Heart left ventricle (tissue), 16 donors: Measurements from ENCODE around the gene SH3BGRL3. TPM values are rescaled to one million over a fixed set of nuclear protein-coding genes. Genes with fewer than 3 reads are reported as not detected.
A peak's percentile ranks its signal among the peaks of the same experiment; 100 is the strongest.
"Not testable (repeated sequence)": the region's sequence is repeated elsewhere in the genome, so short reads cannot be mapped to it uniquely, and the experiment has no call there.

Source experiments
- ATAC-seq, 4 donors: fragments of 200-7000 bp; cut with Tn5 transposase; one replicate each; pipeline ENCODE4 v1.9.1; 2020 to 2022; ENCODE audit warnings: moderate library complexity in 4 of 4, mild to moderate bottlenecking in 3 of 4, moderate number of reproducible peaks in 1 of 4
- DNase-seq, 5 donors: peaks; one replicate each; pipeline ENCODE4 v3.0.0-alpha.2; 2020
- H3K27ac ChIP-seq, 12 donors: fragments of 200-600 bp; sonication (generic) in 4 of 12; one replicate each; pipeline versions ENCODE4 v1.5.0 to v1.8.0; 2016 to 2022; ENCODE audit warnings: mild to moderate bottlenecking in 2 of 12
- H3K27me3 ChIP-seq, 9 donors: fragments of 200-600 bp; sonication (generic) in 2 of 9; one replicate each; pipeline versions ENCODE4 v1.5.1 to v1.8.0; 2016 to 2022; ENCODE audit warnings: mild to moderate bottlenecking in 3 of 9
- H3K36me3 ChIP-seq, 9 donors: fragments of 200-600 bp; sonication (generic) in 2 of 9; one replicate each; pipeline versions ENCODE4 v1.5.0 to v1.8.0; 2018 to 2022; ENCODE audit warnings: mild to moderate bottlenecking in 2 of 9
- H3K4me1 ChIP-seq, 12 donors: fragments of 200-600 bp; sonication (generic) in 4 of 12; one replicate each; pipeline versions ENCODE4 v1.5.0 to v1.8.0; 2016 to 2022; ENCODE audit warnings: mild to moderate bottlenecking in 3 of 12
- H3K4me3 ChIP-seq, 12 donors: fragments of 200-600 bp; sonication (generic) in 4 of 12; one replicate each; pipeline versions ENCODE4 v1.5.0 to v1.8.0; 2017 to 2022; ENCODE audit warnings: mild to moderate bottlenecking in 9 of 12, moderate library complexity in 4 of 12
- H3K9me3 ChIP-seq, 12 donors: fragments of 200-600 bp; sonication (generic) in 4 of 12; one replicate each; pipeline versions ENCODE4 v1.5.0 to v1.8.0; 2016 to 2022; ENCODE audit warnings: mild to moderate bottlenecking in 1 of 12
- CTCF ChIP-seq, 12 donors: fragments of 200-600 bp; sonication (generic) in 4 of 12; IDR thresholded peaks; one replicate each; pipeline versions ENCODE4 v1.5.0 to v1.8.0; 2018 to 2022; ENCODE audit warnings: antibody characterized with exemption in 12 of 12, mild to moderate bottlenecking in 5 of 12
- POLR2A ChIP-seq, 2 donors: fragments of 450-650 bp; IDR thresholded peaks; one replicate each; pipeline ENCODE4 v1.6.1; 2017; ENCODE audit warnings: antibody characterized with exemption in 2 of 2, mild to moderate bottlenecking in 2 of 2, moderate library complexity in 2 of 2
- whole genome bisulfite sequencing, 4 donors: extraction: QIAGEN DNeasy Blood & Tissue Kit in 2 of 4; methylation state at CpG; one replicate each; pipeline versions ENCODE4 v1.1.5 to v1.1.7; 2013 to 2018; 5-methylcytosine and 5-hydroxymethylcytosine counted together
- intact Hi-C, 10 donors: fragments of 100-400 bp; cut with DNase I; formaldehyde crosslinking; loops; one replicate each; pipeline versions ENCODE4 v1.11.1 to v1.14.2; 2022
- polyA plus RNA-seq, 2 donors: library from polyadenylated mRNA; stranded (reverse); fragments of 200-250 nt; gene quantifications; one replicate each; pipeline ENCODE4 v1.2.3, GENCODE V29; 2013
- total RNA-seq, 9 donors: library from RNA; depleted of rRNA in 2 of 9; stranded (reverse); fragments of >200 nt in 2 of 9; fragmentation: NEBNext Ultra II Directional in 3 of 9; extraction: Animal tissue kit (Norgen Biotek cat#: 25700) in 3 of 9; gene quantifications; one replicate each; pipeline versions ENCODE4 v1.1.0 to v1.2.4, GENCODE V29; 2016 to 2023
- donor health status: ischemic (EF 13 %, LVEDD 7.1; RV severe dilation, severe dysfunction).
- donor health status: healthy with polysubstance abuse.
- donor health status: DM: no; HTN: yes; CAD: no.
- donor health status: DM: no; HTN: no; CAD: no.
- donor health status: ischemic (EF 25% LVEDD 6.9; RV normal size, moderate dysfunction).
- donor health status: ischemic (EF 25% LVEDD 5.7; RV mildly dilated, moderate dysfunction).
- donor health status: healthy.
- donor health status: DM: yes; HTN: yes; CAD: no.
- donor health status: ischemic (EF 35%, LVEDD 5.7; RV mildly dilated, moderate dysfunction).
- donor health status: nonischemic (EF 11% LVEDD 7.7; RV severe dilation, severe dysfunction).
- donor health status: DM: yes; HTN: yes; CAD: no.
- donor health status: PGD.
- donor health status: ischemic (EF 29% LVEDD 5.4; RV normal size, mild dysfunction).
- donor health status: nonischemic (EF 23%, LVEDD 6.1; RV moderate dilation, normal function).

SH3BGRL3 gene
- total and polyA plus RNA-seq, 11 donors: 22.4 to 234 (median 43.8) TPM

- WGBS, 4 donors: 79 to 85% (median 85%) methylated on average over 10 to 11 of the region's 11 CpGs
- H3K4me1 ChIP-seq: peaks cover 2 to 78% (median 23%) of the 10 kb centered on the region in 12 donors
- DNase-seq: no peak
- TF ChIP-seq POLR2A (IDR thresholded peaks at IDR 0.05) (no peak), CTCF (IDR thresholded peaks at IDR 0.05) (no peak)
- intact Hi-C loops: no loop called here
- no peaks in the 10 kb centered on the region for H3K36me3 ChIP-seq
- H3K4me3 ChIP-seq: peak overlapping the region in 1 of 12 donors; percentile 15
- H3K9me3 ChIP-seq: no peaks in the 10 kb centered on the region
- H3K27me3 ChIP-seq: no peaks in the 10 kb centered on the region
- ATAC-seq: peak in 1 of 4 donors; percentile 18
- peak overlapping the region in 9 of 12 donors; percentile 22 to 98 (median 57) for H3K27ac ChIP-seq
Measured at GRCh38 chr1:26290122-26290881, 10.4 kb downstream of the SH3BGRL3 start.

GRCh38 chr1:26290882-26291261, 11.0 kb downstream of the SH3BGRL3 start:
- Histone ChIP-seq H3K4me1 (peaks cover 0 to 73% (median 19%) of the 10 kb centered on the region in 12 donors), H3K36me3 (no peaks in the 10 kb centered on the region), H3K27me3 (no peaks in the 10 kb centered on the region), H3K27ac (peak overlapping the region in 7 of 12 donors; percentile 19 to 98 (median 39)), H3K4me3 (no peak overlapping the region), H3K9me3 (no peaks in the 10 kb centered on the region)
- ATAC-seq (no peak), DNase-seq (peak in 1 of 5 donors; percentile 62)
- WGBS, 4 donors: 77 to 86% (median 79%) methylated on average over 11 of the region's 11 CpGs
- intact Hi-C loops: no loop called here
- TF ChIP-seq POLR2A (IDR thresholded peaks at IDR 0.05) (no peak), CTCF (IDR thresholded peaks at IDR 0.05) (no peak)

DNA sequence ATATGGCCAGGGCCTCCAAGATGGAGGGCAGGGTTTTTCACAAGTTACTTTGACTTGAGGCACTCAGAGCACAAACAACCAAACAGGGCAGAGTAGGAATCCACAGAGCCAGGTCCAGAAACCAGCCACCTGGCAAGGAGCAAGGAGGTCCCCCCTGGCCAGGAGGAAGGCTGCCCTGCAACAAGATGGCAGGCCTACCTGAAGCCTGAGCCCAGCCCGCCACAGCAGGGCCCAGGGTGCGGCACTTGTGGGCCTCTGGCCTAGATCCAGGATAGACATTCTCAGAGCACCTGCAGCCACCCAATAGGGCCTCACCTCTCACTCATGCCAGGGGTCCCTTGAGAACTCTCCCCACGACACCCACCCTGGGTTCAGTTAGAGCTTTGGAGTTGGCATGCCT, 11.5 kb downstream of the SH3BGRL3 start:
- H3K4me1 ChIP-seq: peaks cover 0 to 67% (median 14%) of the 10 kb centered on the region in 12 donors
- WGBS, 4 donors: 92 to 100% (median 94%) methylated on average over 3 of the region's 3 CpGs; no CpG with 5 or more reads in 1 of the 4 donors
- TF ChIP-seq CTCF (IDR thresholded peaks at IDR 0.05): no peak
- no peak for TF ChIP-seq POLR2A (IDR thresholded peaks at IDR 0.05)
- no peak overlapping the region for H3K4me3 ChIP-seq
- ATAC-seq (no peak), DNase-seq (no peak)
- intact Hi-C loops: no loop called here
- no peaks in the 10 kb centered on the region for H3K27me3 ChIP-seq
- peak overlapping the region in 4 of 12 donors; percentile 39 to 98 (median 63) for H3K27ac ChIP-seq
- H3K36me3 ChIP-seq: peaks cover 0 to 3% (median 0%) of the 10 kb centered on the region in 9 donors
- H3K9me3 ChIP-seq: no peaks in the 10 kb centered on the region

DNA sequence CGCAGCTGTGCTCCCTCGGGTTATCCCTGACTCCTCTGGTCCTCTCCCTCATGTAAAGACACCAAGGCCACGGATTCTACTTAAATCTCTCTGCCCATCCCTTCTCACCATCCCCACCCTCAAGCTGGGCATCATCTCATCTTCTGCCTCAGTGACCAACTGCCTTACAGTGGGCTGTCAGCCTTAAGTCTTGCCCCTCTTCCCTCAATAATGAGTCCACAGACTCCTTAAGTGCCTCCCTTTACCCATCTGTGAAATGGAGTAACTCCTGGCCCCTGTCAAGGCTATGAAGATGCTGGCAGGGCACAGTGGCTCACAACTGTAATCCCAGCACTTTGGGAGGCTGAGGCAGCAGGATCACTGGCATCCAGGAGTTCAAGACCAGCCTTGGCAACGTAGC, 12.1 kb downstream of the SH3BGRL3 start:
- DNase-seq (no peak), ATAC-seq (no peak)
- intact Hi-C loops: no loop called here
- peaks cover 0 to 62% (median 9%) of the 10 kb centered on the region in 12 donors for H3K4me1 ChIP-seq
- WGBS, 4 donors: 82 to 94% (median 89%) methylated on average over 4 of the region's 4 CpGs
- TF ChIP-seq CTCF (IDR thresholded peaks at IDR 0.05) (no peak), POLR2A (IDR thresholded peaks at IDR 0.05) (no peak)
- H3K27ac ChIP-seq: peak overlapping the region in 1 of 12 donors; percentile 98
- no peaks in the 10 kb centered on the region for H3K27me3 ChIP-seq
- peaks cover 0 to 6% (median 0%) of the 10 kb centered on the region in 9 donors for H3K36me3 ChIP-seq
- no peak overlapping the region for H3K4me3 ChIP-seq
- H3K9me3 ChIP-seq: no peaks in the 10 kb centered on the region

DNA sequence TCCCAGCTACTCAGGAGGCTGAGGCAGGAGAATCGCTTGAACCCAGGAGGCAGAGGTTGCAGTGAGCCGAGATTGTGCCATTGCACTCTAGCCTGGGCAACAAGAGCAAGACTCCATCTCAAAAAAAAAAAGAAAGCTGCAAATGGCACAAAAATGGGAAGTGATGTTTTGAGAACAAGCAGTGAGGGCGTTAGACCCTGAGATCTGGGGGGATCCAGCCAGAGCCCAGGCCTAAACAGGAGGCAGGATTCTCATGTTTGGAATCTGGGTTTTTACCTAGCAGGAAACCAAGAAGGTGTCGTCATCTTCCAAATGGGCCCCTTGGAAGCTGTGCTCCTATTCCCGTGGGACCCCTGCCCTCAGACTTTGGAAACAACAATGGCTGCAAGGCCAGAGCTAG, 12.8 kb downstream of the SH3BGRL3 start:
- ATAC-seq: not testable (repeated sequence)

More for the DNA sequence above, 12.8 kb downstream of the SH3BGRL3 start:
- H3K4me3 ChIP-seq, H3K9me3 ChIP-seq, H3K36me3 ChIP-seq, intact Hi-C loops, H3K27me3 ChIP-seq, DNase-seq: not testable (repeated sequence)
- 85 to 93% (median 92%) methylated on average over 5 of the region's 5 CpGs for WGBS, 4 donors
- Histone ChIP-seq H3K27ac (peak overlapping the region in 1 of 12 donors; percentile 98), H3K4me1 (peaks cover 0 to 54% (median 5%) of the 10 kb centered on the region in 12 donors)
